ENCODE measurements around the gene TNC. TPM values are rescaled to one million over a fixed set of nuclear protein-coding genes. Genes with fewer than 3 reads are reported as not detected.

TNC gene
- total and polyA plus RNA-seq, 8 donors = 66.3 to 329 (median 109) TPM

- TF ChIP-seq, protein P1, sequence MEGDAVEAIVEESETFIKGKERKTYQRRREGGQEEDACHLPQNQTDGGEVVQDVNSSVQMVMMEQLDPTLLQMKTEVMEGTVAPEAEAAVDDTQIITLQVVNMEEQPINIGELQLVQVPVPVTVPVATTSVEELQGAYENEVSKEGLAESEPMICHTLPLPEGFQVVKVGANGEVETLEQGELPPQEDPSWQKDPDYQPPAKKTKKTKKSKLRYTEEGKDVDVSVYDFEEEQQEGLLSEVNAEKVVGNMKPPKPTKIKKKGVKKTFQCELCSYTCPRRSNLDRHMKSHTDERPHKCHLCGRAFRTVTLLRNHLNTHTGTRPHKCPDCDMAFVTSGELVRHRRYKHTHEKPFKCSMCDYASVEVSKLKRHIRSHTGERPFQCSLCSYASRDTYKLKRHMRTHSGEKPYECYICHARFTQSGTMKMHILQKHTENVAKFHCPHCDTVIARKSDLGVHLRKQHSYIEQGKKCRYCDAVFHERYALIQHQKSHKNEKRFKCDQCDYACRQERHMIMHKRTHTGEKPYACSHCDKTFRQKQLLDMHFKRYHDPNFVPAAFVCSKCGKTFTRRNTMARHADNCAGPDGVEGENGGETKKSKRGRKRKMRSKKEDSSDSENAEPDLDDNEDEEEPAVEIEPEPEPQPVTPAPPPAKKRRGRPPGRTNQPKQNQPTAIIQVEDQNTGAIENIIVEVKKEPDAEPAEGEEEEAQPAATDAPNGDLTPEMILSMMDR (IDR thresholded peaks at IDR 0.05) = no peak
- ATAC-seq (no peak), DNase-seq (no peak)
- intact Hi-C loops (cut with DNase I) = no loop called here
- no peaks in the 10 kb centered on the region for H3K36me3 ChIP-seq
- H3K9me3 ChIP-seq = no peaks in the 10 kb centered on the region
- H3K27ac ChIP-seq = no peak overlapping the region
- no peaks in the 10 kb centered on the region for H3K27me3 ChIP-seq
- H3K4me1 ChIP-seq = no peaks in the 10 kb centered on the region
- H3K4me3 ChIP-seq = no peak overlapping the region
Observed at GRCh38 chr9:115143689-115144088, 25.7 kb upstream of the TNC start.

GRCh38 chr9:115142517-115143270 is 24.7 kb upstream of the TNC start:
- Histone ChIP-seq H3K9me3 (no peaks in the 10 kb centered on the region), H3K36me3 (no peaks in the 10 kb centered on the region), H3K4me3 (no peak overlapping the region), H3K27ac (no peak overlapping the region), H3K4me1 (no peaks in the 10 kb centered on the region), H3K27me3 (no peaks in the 10 kb centered on the region)
- DNase-seq = no peak
- intact Hi-C loops (cut with DNase I) = no loop called here
- no peak for ATAC-seq
- TF ChIP-seq, protein P1 (IDR thresholded peaks at IDR 0.05) = no peak

GRCh38 chr9:115142090-115142489 is 24.1 kb upstream of the TNC start:
- no peaks in the 10 kb centered on the region for H3K36me3 ChIP-seq
- H3K4me1 ChIP-seq = no peaks in the 10 kb centered on the region
- H3K27me3 ChIP-seq = no peaks in the 10 kb centered on the region
- DNase-seq (no peak), ATAC-seq (no peak)
- intact Hi-C loops (cut with DNase I) = no loop called here
- TF ChIP-seq, protein P1 (IDR thresholded peaks at IDR 0.05) = no peak
- no peaks in the 10 kb centered on the region for H3K9me3 ChIP-seq
- no peak overlapping the region for H3K27ac ChIP-seq
- H3K4me3 ChIP-seq = no peak overlapping the region

DNA sequence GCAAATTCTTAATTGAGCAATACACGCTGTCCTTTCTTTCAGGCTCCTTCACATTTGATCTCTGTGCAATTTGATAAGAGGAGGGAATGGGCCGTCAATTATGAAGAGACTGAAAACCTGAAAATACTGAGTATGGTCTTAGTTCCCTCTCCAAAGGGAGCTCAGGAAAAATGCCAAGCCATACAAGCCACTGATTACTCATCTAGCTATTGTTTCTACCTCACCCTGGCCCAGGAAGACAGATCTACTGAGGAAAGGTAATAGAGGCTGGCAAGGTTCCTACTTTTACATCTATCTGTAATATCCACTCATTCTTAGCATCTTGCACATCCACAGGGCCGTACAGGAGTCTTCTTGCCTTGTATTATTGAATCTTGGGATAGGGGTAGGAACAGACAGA is 23.7 kb upstream of the TNC start:
- Histone ChIP-seq H3K27me3 (no peaks in the 10 kb centered on the region), H3K9me3 (no peaks in the 10 kb centered on the region), H3K4me1 (no peaks in the 10 kb centered on the region), H3K36me3 (no peaks in the 10 kb centered on the region), H3K27ac (no peak overlapping the region), H3K4me3 (no peak overlapping the region)
- TF ChIP-seq, protein P1 (IDR thresholded peaks at IDR 0.05) = no peak
- intact Hi-C loops (cut with DNase I) = no loop called here
- ATAC-seq (no peak), DNase-seq (no peak)

DNA sequence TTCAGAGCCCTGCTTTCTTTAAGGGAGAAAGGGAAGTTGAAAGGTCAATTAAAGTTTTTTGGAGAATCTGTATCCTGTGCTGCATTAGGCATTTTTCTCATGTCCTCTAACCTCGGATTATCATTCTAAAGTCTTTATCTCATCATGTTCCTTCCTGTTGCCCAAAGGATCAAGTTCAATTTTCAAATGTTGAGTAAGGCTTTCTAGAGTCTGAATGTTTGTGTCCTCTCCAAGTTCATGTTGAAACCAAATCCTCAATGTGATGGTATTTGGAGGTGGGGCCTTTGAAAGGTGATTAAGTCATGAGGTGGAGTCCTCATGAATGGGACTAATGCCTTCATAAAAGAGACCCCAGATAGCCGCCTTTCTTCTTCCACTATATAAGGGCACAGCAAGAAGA is 20.2 kb upstream of the TNC start:
- no peaks in the 10 kb centered on the region for H3K27me3 ChIP-seq
- H3K27ac ChIP-seq = no peak overlapping the region
- H3K4me3 ChIP-seq = no peak overlapping the region
- no peaks in the 10 kb centered on the region for H3K4me1 ChIP-seq
- DNase-seq (no peak), ATAC-seq (no peak)
- intact Hi-C loops (cut with DNase I) = no loop called here
- no peaks in the 10 kb centered on the region for H3K9me3 ChIP-seq
- TF ChIP-seq, protein P1 (IDR thresholded peaks at IDR 0.05) = no peak
- no peaks in the 10 kb centered on the region for H3K36me3 ChIP-seq

Data from left lung (tissue), 10 donors.